Thymus (tissue), 11 donors: Measurements from ENCODE around the gene MDH2. TPM values are rescaled to one million over a fixed set of nuclear protein-coding genes. Genes with fewer than 3 reads are reported as not detected.
A peak's percentile ranks its signal among the peaks of the same experiment; 100 is the strongest.
"Not testable (repeated sequence)": the region's sequence is repeated elsewhere in the genome, so short reads cannot be mapped to it uniquely, and the experiment has no call there.

ENCODE experiments used
- DNase-seq, 9 donors: peaks; one replicate each; pipeline ENCODE4 v3.0.0-alpha.2; 2013; ENCODE audit warnings: low spot score in 9 of 9, low read depth in 6 of 9, missing footprints in 1 of 9
- H3K27ac ChIP-seq, 2 donors: one replicate each; pipeline ENCODE4 v1.5.1; 2013; ENCODE audit warnings: control low read depth in 1 of 2, low read depth in 1 of 2, low read length in 1 of 2, mild to moderate bottlenecking in 1 of 2, moderate library complexity in 1 of 2
- H3K27me3 ChIP-seq, 2 donors: one replicate each; pipeline ENCODE4 v1.5.1; 2013; ENCODE audit warnings: low read length in 1 of 2; ENCODE audit not compliant: control insufficient read depth in 2 of 2, insufficient read depth in 1 of 2
- H3K36me3 ChIP-seq, 2 donors: one replicate each; pipeline ENCODE4 v1.5.1; 2013; ENCODE audit warnings: low read length in 1 of 2, mild to moderate bottlenecking in 1 of 2, moderate library complexity in 1 of 2; ENCODE audit not compliant: control insufficient read depth in 2 of 2, insufficient read depth in 2 of 2
- H3K4me1 ChIP-seq, 2 donors: one replicate each; pipeline ENCODE4 v1.5.1; 2013; ENCODE audit warnings: low read length in 2 of 2; ENCODE audit not compliant: control insufficient read depth in 2 of 2, insufficient read depth in 2 of 2
- H3K4me3 ChIP-seq, 2 donors: one replicate each; pipeline ENCODE4 v1.5.1; 2013; ENCODE audit warnings: low read length in 2 of 2, control low read depth in 1 of 2, mild to moderate bottlenecking in 1 of 2
- H3K9me3 ChIP-seq, 2 donors: one replicate each; pipeline ENCODE4 v1.5.1; 2013; ENCODE audit warnings: low read length in 1 of 2, mild to moderate bottlenecking in 1 of 2; ENCODE audit not compliant: control insufficient read depth in 2 of 2, insufficient read depth in 1 of 2
- WGBS: extraction: QIAGEN DNeasy Blood & Tissue Kit; methylation state at CpG from one replicate; pipeline ENCODE4 v1.1.7; 2013; 5-methylcytosine and 5-hydroxymethylcytosine counted together
- polyA plus RNA-seq: library from polyadenylated mRNA; stranded (reverse); fragments of 200-250 nt; gene quantifications from one replicate; pipeline ENCODE4 v1.2.3, GENCODE V29; 2013
- total RNA-seq: library from RNA; stranded (reverse); fragments of 120-200 nt; gene quantifications from one replicate; pipeline ENCODE4 v1.2.4, GENCODE V29; 2013
- donor health status: healthy.

MDH2 gene
- total and polyA plus RNA-seq, 2 donors, result 57.5 to 69.7 TPM

DNA sequence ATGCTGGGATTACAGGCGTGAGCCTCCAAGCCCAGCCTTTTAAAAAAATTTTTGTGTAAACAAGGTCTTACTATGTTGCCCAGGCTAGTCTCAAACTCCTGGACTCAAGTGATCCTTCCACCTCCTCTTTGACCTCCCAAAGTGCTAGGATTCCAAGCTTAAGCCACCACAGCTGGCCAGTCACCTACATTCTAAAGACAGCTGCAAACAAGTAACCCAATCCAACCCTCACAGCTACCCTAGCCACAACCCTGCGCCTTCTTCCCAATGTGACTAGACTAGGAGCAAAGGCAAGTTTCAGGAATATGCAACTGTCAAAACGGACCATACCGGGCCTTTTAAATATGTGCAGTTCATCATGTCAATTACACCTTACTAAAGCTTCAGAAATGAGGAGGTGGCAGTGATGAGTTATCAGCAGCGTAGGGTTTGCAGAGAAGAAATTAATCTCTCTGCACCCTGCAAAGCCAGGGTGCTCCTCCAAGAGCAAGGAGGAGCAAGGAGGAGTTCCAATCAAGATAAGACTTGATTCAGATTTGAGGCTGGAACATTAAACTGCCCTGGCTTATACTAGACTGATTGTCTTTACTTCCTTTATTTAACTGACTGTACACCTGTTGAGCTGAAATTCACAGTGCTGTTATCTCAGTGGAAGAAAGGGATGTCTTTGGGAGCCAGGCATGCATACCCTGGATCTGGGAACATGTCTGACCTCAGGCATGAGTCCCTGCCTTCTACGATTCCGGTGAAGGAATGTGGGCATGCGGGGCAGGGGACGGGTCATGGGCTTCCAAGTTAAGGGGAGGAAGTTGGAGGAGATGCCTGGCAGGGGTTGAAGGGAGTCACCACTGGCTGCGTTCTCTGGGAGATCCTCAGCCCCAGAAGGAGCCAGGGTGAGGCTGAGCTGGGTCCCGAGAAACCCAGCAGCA is 38.0 kb upstream of the MDH2 start:
- no peak overlapping the region for H3K4me3 ChIP-seq
- H3K4me1 ChIP-seq, result peaks cover 19 to 21% of the 10 kb centered on the region in 2 donors
- no peak for DNase-seq
- no peaks in the 10 kb centered on the region for H3K9me3 ChIP-seq
- WGBS, result 96% methylated on average over 11 of the region's 11 CpGs
- peaks cover 16 to 22% of the 10 kb centered on the region in 2 donors for H3K36me3 ChIP-seq
- peaks cover 0 to 6% of the 10 kb centered on the region in 2 donors for H3K27me3 ChIP-seq
- no peak overlapping the region for H3K27ac ChIP-seq

DNA sequence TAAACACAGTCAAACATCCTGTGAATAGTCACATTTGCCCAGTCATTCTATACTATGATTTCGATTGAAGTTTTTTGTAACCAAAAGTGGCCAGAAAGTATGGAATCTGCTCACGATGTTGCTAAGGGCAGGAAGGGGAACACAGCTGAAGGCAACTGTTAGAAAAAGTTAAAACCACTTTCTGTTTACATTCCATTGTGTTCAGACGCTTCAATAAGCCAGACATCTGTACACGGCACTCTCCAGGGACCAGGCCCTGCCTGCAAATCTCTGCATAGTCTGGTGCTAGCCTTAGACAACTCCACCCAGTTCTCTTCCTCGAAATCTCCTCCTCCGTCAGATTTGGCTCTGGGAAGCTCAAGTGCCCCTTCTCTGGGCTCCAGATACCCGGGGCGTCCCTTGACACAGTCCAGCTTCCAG is 36.5 kb upstream of the MDH2 start:
- 93% methylated on average over 8 of the region's 8 CpGs for WGBS
- H3K4me3 ChIP-seq, result no peak overlapping the region
- H3K36me3 ChIP-seq, result peaks cover 11 to 14% of the 10 kb centered on the region in 2 donors
- no peak for DNase-seq
- peaks cover 0 to 6% of the 10 kb centered on the region in 2 donors for H3K27me3 ChIP-seq
- H3K9me3 ChIP-seq, result no peaks in the 10 kb centered on the region
- peaks cover 19 to 21% of the 10 kb centered on the region in 2 donors for H3K4me1 ChIP-seq
- H3K27ac ChIP-seq, result no peak overlapping the region

DNA sequence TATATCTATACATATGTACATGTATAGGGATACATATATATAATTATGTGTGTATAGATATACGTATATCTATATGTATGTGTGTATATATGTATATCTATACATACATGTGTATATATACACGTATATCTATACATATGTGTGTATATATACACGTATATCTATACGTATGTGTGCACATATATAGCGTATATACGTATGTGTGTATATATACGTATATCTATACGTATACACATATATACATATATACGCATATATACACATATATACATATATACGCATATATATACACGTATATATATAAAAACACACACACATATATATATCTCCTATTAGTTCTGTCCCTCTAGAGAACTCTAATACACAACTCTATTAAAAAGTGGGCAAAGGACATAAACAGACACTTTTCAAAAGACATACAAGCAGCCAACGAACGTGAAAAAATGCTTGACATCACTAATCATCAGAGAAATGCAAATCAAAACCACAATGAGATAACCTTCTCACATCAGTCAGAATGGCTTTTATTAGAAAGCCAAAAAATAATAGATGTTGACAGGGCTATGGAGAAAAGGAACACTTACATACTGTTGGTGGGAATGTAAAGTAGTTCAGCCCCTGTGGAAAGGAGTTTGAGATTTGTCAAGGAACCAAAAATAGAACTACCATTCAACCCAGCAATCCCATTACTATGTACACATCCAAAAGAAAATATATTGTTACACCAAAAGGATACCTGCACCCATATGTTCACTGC is 31.5 kb upstream of the MDH2 start:
- no peaks in the 10 kb centered on the region for H3K9me3 ChIP-seq
- H3K36me3 ChIP-seq, result peaks cover 14% of the 10 kb centered on the region in 2 donors
- H3K4me3 ChIP-seq, result no peak overlapping the region
- H3K4me1 ChIP-seq, result peaks cover 4 to 11% of the 10 kb centered on the region in 2 donors
- WGBS, result 97% methylated on average over 13 of the region's 13 CpGs
- no peaks in the 10 kb centered on the region for H3K27me3 ChIP-seq
- no peak overlapping the region for H3K27ac ChIP-seq
- no peak for DNase-seq

DNA sequence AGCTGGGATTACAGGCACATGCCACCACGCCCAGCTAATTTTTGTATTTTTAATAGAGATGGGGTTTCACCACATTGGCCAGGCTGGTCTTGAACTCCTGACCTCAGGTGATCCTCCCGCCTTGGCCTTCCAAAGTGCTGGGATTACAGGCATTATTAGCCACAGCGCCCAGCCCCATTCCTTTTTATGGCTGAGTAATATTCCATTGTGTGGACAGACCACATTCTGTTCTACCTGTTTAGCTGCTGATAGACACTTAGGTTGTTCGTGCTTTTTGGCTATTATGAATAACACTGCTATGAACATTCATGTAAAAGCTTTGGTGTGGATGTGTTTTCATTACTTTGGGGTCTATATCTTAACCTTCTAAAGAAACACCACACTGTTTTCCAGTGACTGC is 29.4 kb upstream of the MDH2 start:
- peaks cover 10 to 12% of the 10 kb centered on the region in 2 donors for H3K36me3 ChIP-seq
- not testable (repeated sequence) for H3K4me3 ChIP-seq, DNase-seq, H3K27ac ChIP-seq, H3K9me3 ChIP-seq, H3K27me3 ChIP-seq
- WGBS, result 99% methylated on average over 4 of the region's 4 CpGs
- peaks cover 4 to 11% of the 10 kb centered on the region in 2 donors for H3K4me1 ChIP-seq

DNA sequence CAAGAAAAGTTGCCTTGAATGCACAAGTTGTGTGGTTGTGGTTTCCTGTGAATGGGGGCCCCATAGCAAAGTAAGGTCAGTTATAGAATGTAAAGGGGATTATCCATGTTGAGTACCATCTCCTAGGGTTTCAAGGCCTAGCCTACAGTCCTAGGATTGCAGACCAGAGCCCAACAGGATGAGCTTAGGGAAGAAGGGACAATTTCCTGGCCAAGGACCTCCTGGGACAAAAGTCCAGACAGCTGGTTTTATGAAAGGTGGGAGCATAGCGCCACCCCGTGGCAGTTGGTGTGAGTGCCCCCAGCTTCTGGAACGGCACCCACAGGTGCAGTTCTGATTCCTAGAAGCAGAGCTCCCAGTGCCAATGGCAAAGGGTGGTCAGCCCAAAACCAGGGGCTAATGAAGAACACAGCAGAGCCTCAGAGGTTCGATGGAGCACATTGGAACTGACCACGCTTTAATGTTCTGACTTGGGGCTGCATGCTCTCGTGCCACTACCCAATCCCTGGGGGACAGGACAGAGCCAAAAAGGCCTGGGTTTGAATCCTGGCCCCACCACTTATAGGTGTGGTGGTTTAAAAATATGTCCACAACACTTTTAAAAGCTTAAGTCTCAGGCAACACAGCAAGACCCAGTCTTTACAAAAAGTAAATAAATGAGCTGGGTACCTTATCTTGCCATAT is 27.7 kb upstream of the MDH2 start:
- peaks cover 4 to 11% of the 10 kb centered on the region in 2 donors for H3K4me1 ChIP-seq
- H3K9me3 ChIP-seq, result no peaks in the 10 kb centered on the region
- H3K4me3 ChIP-seq, result no peak overlapping the region
- H3K27me3 ChIP-seq, result no peaks in the 10 kb centered on the region
- H3K36me3 ChIP-seq, result peaks cover 12 to 15% of the 10 kb centered on the region in 2 donors
- no peak overlapping the region for H3K27ac ChIP-seq
- DNase-seq, result peak; percentile 53 to 85 (median 70)
- WGBS, result 53% methylated on average over 6 of the region's 6 CpGs

DNA sequence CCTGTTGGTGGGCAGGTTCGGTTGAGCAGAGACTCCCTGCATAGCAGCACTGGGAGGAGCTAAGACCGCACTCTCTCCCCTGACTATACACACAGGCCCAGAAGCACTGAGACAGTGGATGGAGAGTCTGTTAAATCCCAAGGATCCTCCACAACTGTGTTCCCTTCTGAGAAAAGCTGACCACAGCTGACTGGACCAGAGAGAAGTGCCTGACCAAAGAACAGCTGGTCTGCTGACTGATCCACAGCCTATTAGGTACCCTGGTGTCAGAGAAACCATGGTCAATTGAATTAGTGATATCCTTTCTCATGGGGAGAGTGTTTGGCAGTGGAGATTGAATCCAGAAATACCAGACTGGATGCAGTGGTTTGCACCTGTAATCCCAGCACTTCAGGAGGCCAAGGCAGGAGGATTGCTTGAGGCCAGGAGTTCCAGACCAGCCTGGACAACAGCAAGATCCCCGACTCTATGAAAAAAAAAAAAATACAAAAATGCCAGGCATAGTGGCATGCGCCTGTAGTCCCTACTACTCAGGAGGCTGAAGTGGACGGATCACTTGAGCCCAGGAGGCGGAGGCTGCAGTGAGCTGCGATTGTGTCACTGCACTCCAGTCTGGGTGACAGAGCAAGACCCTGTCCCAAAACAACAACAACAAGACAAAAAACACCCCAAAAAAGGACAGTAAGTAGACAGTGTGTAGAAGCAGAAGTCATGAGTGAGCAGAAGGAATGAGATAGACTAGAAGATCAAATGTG is 25.7 kb upstream of the MDH2 start:
- H3K4me1 ChIP-seq, result peaks cover 4 to 11% of the 10 kb centered on the region in 2 donors
- DNase-seq, result no peak
- no peak overlapping the region for H3K4me3 ChIP-seq
- no peak overlapping the region for H3K27ac ChIP-seq
- H3K36me3 ChIP-seq, result peaks cover 15 to 17% of the 10 kb centered on the region in 2 donors
- WGBS, result 97% methylated on average over 7 of the region's 7 CpGs
- no peaks in the 10 kb centered on the region for H3K9me3 ChIP-seq
- H3K27me3 ChIP-seq, result no peaks in the 10 kb centered on the region

DNA sequence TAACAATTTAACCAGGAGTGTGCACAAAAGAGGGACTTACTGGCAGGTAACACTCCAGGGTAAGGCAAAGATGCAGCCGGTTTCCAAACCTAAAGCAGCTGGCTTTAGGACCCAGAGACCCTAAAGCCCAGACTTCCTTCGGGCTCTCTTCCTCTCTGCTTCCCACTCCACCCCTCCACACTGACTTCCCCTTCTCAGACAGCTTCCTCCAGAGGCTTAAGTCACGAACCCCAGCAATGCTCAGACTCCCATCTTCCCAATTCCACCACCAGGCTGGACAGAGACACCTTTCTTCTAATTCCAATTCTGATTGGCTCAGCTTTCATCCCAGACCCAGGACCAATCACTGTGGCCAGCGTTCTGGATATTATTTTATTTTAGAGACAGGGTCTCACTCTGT is 24.9 kb upstream of the MDH2 start:
- H3K27ac ChIP-seq, result no peak overlapping the region
- no peaks in the 10 kb centered on the region for H3K9me3 ChIP-seq
- peaks cover 4 to 11% of the 10 kb centered on the region in 2 donors for H3K4me1 ChIP-seq
- H3K4me3 ChIP-seq, result no peak overlapping the region
- H3K36me3 ChIP-seq, result peaks cover 15 to 18% of the 10 kb centered on the region in 2 donors
- 51% methylated on average over 4 of the region's 4 CpGs for WGBS
- H3K27me3 ChIP-seq, result no peaks in the 10 kb centered on the region
- DNase-seq, result no peak

DNA sequence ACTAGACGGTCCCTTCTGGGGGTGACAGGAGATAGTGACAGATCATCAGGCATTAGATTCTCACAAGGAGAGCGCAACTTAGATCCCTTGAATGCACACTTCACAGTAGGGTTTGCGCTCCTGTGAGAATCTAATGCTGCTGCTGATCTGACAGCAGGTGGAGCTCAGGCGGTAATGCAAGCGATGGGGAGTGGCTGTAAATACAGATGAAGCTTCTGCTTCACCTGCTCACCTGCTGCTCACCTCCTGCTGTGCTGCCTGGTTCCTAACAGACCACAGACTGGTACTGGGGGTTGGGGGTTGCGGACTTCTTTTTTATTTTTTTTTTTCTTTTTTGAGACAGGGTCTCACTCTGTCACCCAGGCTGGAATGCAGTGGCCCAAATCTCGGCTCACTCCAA is 18.2 kb upstream of the MDH2 start:
- not testable (repeated sequence) for H3K4me1 ChIP-seq, H3K9me3 ChIP-seq, H3K27me3 ChIP-seq, DNase-seq, H3K27ac ChIP-seq, H3K4me3 ChIP-seq
- peaks cover 6 to 12% of the 10 kb centered on the region in 2 donors for H3K36me3 ChIP-seq
- 98% methylated on average over 7 of the region's 7 CpGs for WGBS
